ENCODE data around the gene FAM186B. TPM values are rescaled to one million over a fixed set of nuclear protein-coding genes. Genes with fewer than 3 reads are reported as not detected.
A peak's percentile ranks its signal among the peaks of the same experiment; 100 is the strongest.

Gene FAM186B
- total and polyA plus RNA-seq, 2 experiments from 2014 or later, result 0.17 to 0.69 TPM

DNA sequence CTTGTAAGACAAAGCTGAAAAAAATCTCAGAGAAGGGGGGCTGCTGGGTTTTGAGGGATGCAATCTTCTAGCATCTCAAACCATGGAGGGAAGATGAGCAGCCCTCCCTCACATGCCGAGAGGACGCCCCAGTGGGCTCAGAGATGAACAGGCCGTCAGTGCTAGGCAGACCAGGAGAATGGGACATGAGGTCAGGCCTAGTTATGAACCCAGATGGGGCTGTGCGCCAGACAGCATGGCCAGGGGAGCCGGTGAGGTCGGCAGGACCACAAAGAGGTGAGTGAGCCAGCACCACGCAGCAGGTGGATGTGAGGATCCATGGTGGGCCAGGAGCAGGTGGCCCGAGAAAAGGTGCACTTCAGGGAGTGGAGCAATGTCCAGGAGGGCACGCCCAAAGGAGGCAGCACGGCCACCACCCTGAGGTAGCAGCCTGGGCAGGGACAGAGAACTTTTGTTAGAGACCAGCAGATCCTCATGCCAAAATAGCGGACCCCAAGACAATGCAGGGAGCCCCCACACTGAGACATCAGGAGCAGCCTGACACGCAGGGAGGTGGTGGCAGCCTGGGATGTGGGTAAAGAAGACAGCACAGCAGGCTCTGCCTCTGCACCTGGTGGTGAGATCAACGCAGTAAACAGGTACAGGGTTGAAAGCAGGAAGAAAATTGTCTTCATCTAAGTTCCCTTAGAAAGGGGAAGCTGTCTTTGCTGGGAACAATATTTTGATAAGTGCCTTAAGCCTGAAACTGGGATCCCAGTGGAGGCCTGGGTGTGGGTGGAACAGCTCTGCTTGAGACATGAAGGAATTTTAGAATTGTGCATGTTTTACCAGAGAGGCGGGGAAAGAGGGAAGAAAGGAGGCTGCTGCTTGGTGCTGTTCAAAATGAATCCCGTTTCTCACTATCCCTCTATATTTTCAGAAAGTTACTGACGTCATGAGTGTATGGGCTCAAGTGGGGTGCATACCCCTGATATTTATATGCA, 19.7 kb downstream of the FAM186B start:
- Histone ChIP-seq H3K9me3 (ENCODE audit: low read depth) (no peaks in the 10 kb centered on the region), H3K27me3 (no peaks in the 10 kb centered on the region), H3K79me2 (peaks cover 3% of the 10 kb centered on the region), H4K20me1 (ENCODE audit: insufficient read depth, poor library complexity, severe bottlenecking) (no peaks in the 10 kb centered on the region), H3K4me1 (ENCODE audit: insufficient read depth) (peaks cover under 1% of the 10 kb centered on the region), H3K27ac (no peak overlapping the region), H3K4me2 (no peak overlapping the region), H3K36me3 (replicated peaks; ENCODE audit: insufficient read depth, low read depth) (no peaks in the 10 kb centered on the region), H3K9me2 (replicated peaks; ENCODE audit: insufficient read depth) (no peaks in the 10 kb centered on the region), H2AFZ (no peak overlapping the region), H3K4me3 (no peak overlapping the region)
- whole genome bisulfite sequencing (ENCODE audit: low lambda C conversion rate, missing lambda C conversion rate), result 96% methylated on average over 16 of the region's 16 CpGs
- DNase-seq (ENCODE audit: low spot score), result no peak
- no peak for TF ChIP-seq EZH2 (IDR thresholded peaks at IDR 0.05; ENCODE audit: borderline replicate concordance)

DNA sequence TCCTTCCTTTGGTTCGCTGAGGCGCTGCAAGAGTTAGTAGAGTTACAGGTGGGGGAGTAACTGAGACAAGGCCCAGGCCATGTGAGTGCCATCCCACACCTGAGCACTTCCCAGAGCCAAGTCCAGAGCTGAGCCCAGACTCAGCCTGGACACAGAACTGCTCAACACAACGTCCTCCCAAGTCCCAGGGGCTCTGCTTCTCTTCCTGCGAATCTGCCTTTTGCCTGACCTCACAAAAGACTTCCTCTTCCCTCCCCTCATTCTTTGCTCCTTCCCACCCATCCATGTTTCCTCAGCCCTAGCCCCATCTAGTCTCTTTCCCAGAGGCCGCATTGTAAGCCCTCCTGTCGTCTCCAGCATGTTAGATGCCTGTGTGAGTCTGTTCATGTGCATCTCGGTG, 20.8 kb downstream of the FAM186B start:
- Histone ChIP-seq H4K20me1 (ENCODE audit: insufficient read depth, poor library complexity, severe bottlenecking) (no peaks in the 10 kb centered on the region), H3K79me2 (peaks cover 3% of the 10 kb centered on the region), H3K9me3 (ENCODE audit: low read depth) (no peaks in the 10 kb centered on the region), H3K4me1 (ENCODE audit: insufficient read depth) (peaks cover 2% of the 10 kb centered on the region), H3K4me2 (no peak overlapping the region), H3K4me3 (no peak overlapping the region), H3K9me2 (replicated peaks; ENCODE audit: insufficient read depth) (no peaks in the 10 kb centered on the region), H2AFZ (no peak overlapping the region), H3K27ac (no peak overlapping the region), H3K27me3 (no peaks in the 10 kb centered on the region), H3K36me3 (replicated peaks; ENCODE audit: insufficient read depth, low read depth) (no peaks in the 10 kb centered on the region)
- 93% methylated on average over 7 of the region's 7 CpGs for WGBS (ENCODE audit: low lambda C conversion rate, missing lambda C conversion rate)
- TF ChIP-seq EZH2phosphoT487 (IDR thresholded peaks at IDR 0.05; ENCODE audit: low read depth, severe bottlenecking, unreplicated experiment), result no peak
- TF ChIP-seq, protein P1, sequence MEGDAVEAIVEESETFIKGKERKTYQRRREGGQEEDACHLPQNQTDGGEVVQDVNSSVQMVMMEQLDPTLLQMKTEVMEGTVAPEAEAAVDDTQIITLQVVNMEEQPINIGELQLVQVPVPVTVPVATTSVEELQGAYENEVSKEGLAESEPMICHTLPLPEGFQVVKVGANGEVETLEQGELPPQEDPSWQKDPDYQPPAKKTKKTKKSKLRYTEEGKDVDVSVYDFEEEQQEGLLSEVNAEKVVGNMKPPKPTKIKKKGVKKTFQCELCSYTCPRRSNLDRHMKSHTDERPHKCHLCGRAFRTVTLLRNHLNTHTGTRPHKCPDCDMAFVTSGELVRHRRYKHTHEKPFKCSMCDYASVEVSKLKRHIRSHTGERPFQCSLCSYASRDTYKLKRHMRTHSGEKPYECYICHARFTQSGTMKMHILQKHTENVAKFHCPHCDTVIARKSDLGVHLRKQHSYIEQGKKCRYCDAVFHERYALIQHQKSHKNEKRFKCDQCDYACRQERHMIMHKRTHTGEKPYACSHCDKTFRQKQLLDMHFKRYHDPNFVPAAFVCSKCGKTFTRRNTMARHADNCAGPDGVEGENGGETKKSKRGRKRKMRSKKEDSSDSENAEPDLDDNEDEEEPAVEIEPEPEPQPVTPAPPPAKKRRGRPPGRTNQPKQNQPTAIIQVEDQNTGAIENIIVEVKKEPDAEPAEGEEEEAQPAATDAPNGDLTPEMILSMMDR (IDR thresholded peaks at IDR 0.05; ENCODE audit: poor library complexity), result no peak
- no peak for TF ChIP-seq EZH2 (IDR thresholded peaks at IDR 0.05; ENCODE audit: borderline replicate concordance)
- DNase-seq (ENCODE audit: low spot score), result no peak

DNA sequence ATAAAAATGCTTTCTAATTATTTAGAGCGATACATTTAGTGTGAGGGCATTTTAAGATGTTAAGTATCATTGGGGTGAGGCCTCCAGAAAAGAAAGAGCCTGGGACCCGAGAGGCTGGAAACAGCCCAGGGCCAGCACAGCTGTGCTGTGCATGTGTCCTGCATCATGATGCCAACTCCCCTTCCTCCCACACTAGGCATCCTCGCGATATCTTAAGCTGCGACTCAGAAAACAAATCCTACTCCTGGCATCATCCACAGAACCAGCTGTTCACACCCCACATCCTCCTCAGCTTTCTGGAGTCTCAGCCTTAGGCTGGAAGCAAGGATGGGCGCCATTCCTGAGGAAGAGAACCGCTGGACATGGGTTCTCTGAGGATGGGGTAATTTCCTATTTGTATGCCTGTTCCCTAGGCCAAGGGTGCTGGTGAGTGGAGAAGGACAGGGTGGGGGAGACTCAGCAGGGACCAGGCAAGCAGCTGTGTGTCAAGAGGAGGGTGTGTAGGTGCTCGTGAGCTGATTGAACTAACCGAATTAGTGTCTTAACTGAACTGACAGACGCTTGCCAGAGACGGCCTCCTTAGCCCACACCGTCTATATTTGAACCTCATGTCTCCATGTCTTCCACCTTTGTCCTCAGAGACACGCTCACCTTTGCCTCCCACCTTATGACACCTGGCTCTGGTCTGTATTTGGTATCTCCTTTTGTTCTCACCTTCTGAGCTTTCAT, 21.9 kb downstream of the FAM186B start:
- no peak for DNase-seq (ENCODE audit: low spot score)
- no peak overlapping the region for H3K4me2 ChIP-seq

More for the DNA sequence above, 21.9 kb downstream of the FAM186B start:
- Histone ChIP-seq H3K79me2 (peaks cover 3% of the 10 kb centered on the region), H3K9me2 (replicated peaks; ENCODE audit: insufficient read depth) (no peaks in the 10 kb centered on the region), H3K9me3 (ENCODE audit: low read depth) (no peaks in the 10 kb centered on the region), H3K27me3 (no peaks in the 10 kb centered on the region), H3K36me3 (replicated peaks; ENCODE audit: insufficient read depth, low read depth) (no peaks in the 10 kb centered on the region), H3K4me1 (ENCODE audit: insufficient read depth) (peaks cover 2% of the 10 kb centered on the region), H2AFZ (no peak overlapping the region), H4K20me1 (ENCODE audit: insufficient read depth, poor library complexity, severe bottlenecking) (no peaks in the 10 kb centered on the region), H3K27ac (peak overlapping the region; percentile 48), H3K4me3 (no peak overlapping the region)
- TF ChIP-seq EZH2 (IDR thresholded peaks at IDR 0.05; ENCODE audit: borderline replicate concordance) (no peak), EZH2phosphoT487 (IDR thresholded peaks at IDR 0.05; ENCODE audit: low read depth, severe bottlenecking, unreplicated experiment) (no peak)
- TF ChIP-seq, protein P1 (IDR thresholded peaks at IDR 0.05; ENCODE audit: poor library complexity), result no peak
- WGBS (ENCODE audit: low lambda C conversion rate, missing lambda C conversion rate), result 89% methylated on average over 13 of the region's 13 CpGs

Data from hepatocyte (in vitro differentiated cells).